Adrenal gland (tissue), 5 donors: ENCODE data around the gene TRMT1.

Experiments
- CTCF ChIP-seq, 6 experiments: fragments of 450-650 bp in 4 of 6; fragments of 200-600 bp in 2 of 6; sonication (generic) in 1 of 6; IDR thresholded peaks; 1 replicate in 5 of 6; 2 replicates in 1 of 6; pipeline versions ENCODE4 v1.5.1 to v1.8.0; 2016 to 2021; ENCODE audit warnings: antibody characterized with exemption in 6 of 6, mild to moderate bottlenecking in 2 of 6, moderate library complexity in 1 of 6
- POLR2A ChIP-seq, 2 donors: fragments of 450-650 bp; IDR thresholded peaks; one replicate each; pipeline ENCODE4 v1.6.1; 2017; ENCODE audit warnings: antibody characterized with exemption in 2 of 2, mild to moderate bottlenecking in 2 of 2, moderate library complexity in 1 of 2
- donor health status: DM: no; HTN: no; CAD: no.

- TF ChIP-seq CTCF (IDR thresholded peaks at IDR 0.05) (no peak), POLR2A (IDR thresholded peaks at IDR 0.05) (no peak)
Measured at GRCh38 chr19:13073263-13073662, 43.3 kb downstream of the TRMT1 start.
